ENCODE measurements around the gene TNFAIP6.

TNFAIP6 gene

GRCh38 chr2:151353995-151354394, 3.4 kb upstream of the TNFAIP6 start:
- Histone ChIP-seq H3K4me3 (no peak overlapping the region), H3K9me3 (no peaks in the 10 kb centered on the region), H3K27me3 (no peaks in the 10 kb centered on the region), H3K4me1 (no peaks in the 10 kb centered on the region), H3K36me3 (no peaks in the 10 kb centered on the region), H3K27ac (no peak overlapping the region)
- no peak for DNase-seq
- TF ChIP-seq CTCF (IDR thresholded peaks at IDR 0.05) = no peak
- intact Hi-C loops (cut with DNase I; ENCODE audit: low total_unique reads) = no loop called here

DNA sequence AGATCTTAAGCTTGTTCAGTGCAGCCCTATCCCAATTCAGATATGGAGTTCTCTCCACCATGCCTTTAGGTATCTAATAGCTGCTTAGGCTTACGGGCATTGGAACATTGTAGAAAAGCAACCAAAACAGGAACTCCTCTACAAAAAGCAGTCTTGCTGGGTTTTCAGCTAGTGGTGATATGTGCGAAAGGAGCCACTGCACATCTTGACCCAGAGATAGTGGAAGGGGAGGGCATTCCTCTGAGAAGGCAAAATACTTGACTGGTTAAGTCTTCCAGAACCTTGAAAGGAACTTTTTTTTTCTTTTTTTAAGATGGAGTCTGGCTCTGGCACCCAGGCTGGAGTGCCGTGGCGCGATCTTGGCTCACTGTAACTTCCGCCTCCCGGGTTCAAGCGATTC, 2.6 kb upstream of the TNFAIP6 start:
- Histone ChIP-seq H3K27me3 (no peaks in the 10 kb centered on the region), H3K9me3 (no peaks in the 10 kb centered on the region), H3K4me1 (no peaks in the 10 kb centered on the region), H3K27ac (no peak overlapping the region), H3K4me3 (no peak overlapping the region), H3K36me3 (no peaks in the 10 kb centered on the region)
- TF ChIP-seq CTCF (IDR thresholded peaks at IDR 0.05) = no peak
- intact Hi-C loops (cut with DNase I; ENCODE audit: low total_unique reads) = no loop called here
- no peak for DNase-seq

DNA sequence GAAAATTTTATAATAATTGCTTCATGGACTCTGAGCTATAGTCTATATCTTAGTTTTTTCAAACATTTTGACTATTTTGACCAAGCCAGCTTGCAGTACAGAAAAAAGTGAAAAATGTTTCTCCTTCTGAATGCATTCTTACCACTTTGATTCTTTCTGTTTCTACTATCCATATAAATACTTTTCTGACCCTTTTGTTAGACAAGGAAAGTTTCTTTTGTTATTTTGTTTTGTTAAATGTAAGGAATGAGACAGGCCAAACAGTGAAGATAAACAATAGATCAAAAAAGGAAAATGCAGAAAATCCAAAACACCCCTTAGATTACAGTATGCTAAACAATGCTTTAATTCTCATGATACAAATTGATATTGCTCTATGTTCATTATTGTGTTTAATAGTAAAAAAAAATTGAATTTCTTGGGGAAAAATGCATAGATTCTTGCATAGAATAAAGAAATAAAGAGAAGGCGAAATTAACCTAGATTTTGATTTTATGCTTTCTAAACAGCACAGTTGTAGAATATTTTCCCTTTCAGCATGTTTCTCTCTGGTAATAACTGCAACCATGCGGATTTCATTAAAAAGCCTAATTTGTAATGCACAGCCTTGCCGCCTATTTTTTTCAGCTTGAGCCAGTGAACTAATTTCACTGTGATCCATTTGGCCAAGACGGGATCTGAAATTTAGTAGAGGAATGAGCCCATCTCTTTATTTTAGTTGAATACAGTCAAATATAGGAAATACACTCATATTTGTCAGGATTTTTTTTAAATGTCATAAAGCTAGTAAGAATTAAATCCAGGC, 976 bp downstream of the TNFAIP6 start:
- no peaks in the 10 kb centered on the region for H3K9me3 ChIP-seq
- TF ChIP-seq CTCF (IDR thresholded peaks at IDR 0.05) = no peak
- intact Hi-C loops (cut with DNase I; ENCODE audit: low total_unique reads) = no loop called here
- peak overlapping the region in 1 of 2 donors; percentile 35 for H3K27ac ChIP-seq
- no peaks in the 10 kb centered on the region for H3K27me3 ChIP-seq
- H3K4me3 ChIP-seq = no peak overlapping the region
- no peak for DNase-seq
- H3K4me1 ChIP-seq = no peaks in the 10 kb centered on the region
- H3K36me3 ChIP-seq = no peaks in the 10 kb centered on the region

GRCh38 chr2:151359768-151360461, 2.5 kb downstream of the TNFAIP6 start:
- Histone ChIP-seq H3K27ac (no peak overlapping the region), H3K4me1 (no peaks in the 10 kb centered on the region), H3K9me3 (no peaks in the 10 kb centered on the region), H3K4me3 (no peak overlapping the region), H3K27me3 (no peaks in the 10 kb centered on the region), H3K36me3 (no peaks in the 10 kb centered on the region)
- intact Hi-C loops (cut with DNase I; ENCODE audit: low total_unique reads) = no loop called here
- no peak for TF ChIP-seq CTCF (IDR thresholded peaks at IDR 0.05)
- DNase-seq = no peak

DNA sequence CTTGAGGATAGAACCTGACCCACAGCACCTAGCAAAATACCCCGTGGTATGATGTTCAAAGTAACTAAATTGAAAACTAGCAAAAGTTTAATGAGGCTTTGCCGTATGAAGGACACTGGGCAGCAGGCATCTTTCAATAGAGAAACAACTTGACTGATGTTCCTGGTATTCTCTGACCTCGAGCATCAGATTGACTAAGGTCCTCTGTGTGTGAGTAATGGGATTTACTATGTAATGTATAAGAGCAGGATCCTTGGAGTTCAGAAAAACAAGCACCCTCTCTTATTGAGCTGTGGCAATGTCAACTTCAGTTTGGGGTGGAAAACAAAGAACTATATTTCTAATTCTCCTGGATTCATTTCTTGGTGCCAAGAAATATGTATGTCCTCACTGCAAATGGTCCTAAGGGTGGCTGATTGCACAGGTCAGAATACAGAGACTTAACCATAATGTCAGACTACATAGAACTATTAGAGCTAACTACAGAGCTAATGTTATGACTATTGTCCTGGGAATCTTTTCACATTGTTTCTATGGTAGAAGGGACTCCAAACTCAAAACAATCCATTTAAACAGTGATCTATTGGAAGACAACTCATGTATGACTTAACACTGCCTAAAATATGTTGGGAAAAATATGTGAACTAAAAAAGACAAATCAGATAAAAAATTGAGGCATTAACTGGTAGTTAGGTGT, 4.4 kb downstream of the TNFAIP6 start:
- no peaks in the 10 kb centered on the region for H3K36me3 ChIP-seq
- intact Hi-C loops (cut with DNase I; ENCODE audit: low total_unique reads) = no loop called here
- no peak overlapping the region for H3K4me3 ChIP-seq
- H3K27ac ChIP-seq = no peak overlapping the region
- no peaks in the 10 kb centered on the region for H3K27me3 ChIP-seq
- TF ChIP-seq CTCF (IDR thresholded peaks at IDR 0.05) = no peak
- H3K4me1 ChIP-seq = no peaks in the 10 kb centered on the region
- DNase-seq = no peak
- no peaks in the 10 kb centered on the region for H3K9me3 ChIP-seq

All from tibial artery (tissue), 4 donors.